Measurements from ENCODE around the gene ELMO2. TPM values are rescaled to one million over a fixed set of nuclear protein-coding genes. Genes with fewer than 3 reads are reported as not detected.

ELMO2 gene
- total RNA-seq, 6 donors from 2014 or later, result 36.4 to 103 (median 46.3) TPM

DNA sequence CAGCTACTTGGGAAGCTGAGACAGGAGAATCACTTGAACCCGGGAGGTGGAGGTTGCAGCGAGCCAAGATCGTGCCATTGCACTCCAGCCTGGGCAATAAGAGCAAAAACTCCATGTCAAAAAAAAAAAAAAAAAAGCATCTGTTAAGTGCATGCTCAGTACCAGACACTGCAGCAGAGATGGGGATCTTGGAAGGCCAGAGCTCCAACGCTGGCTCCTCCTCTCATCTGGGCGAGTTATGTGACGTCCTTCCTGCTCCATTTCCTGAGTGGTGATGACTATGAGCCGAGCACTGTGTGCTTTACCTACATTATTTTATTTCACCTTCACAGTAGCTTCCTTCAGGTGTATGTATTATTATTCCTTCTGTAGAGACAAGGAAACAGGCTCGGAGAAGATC, 59.6 kb downstream of the ELMO2 start:
- WGBS, 2 donors, result 71 to 78% methylated on average over 8 of the region's 8 CpGs
- Histone ChIP-seq H3K27ac (no peak overlapping the region), H3K4me3 (no peak overlapping the region), H3K9me3 (no peaks in the 10 kb centered on the region), H3K4me1 (peaks cover 7 to 14% (median 12%) of the 10 kb centered on the region in 4 donors), H3K27me3 (peaks cover 0 to 4% (median 0%) of the 10 kb centered on the region in 4 donors), H3K36me3 (peaks cover 0 to 49% (median 23%) of the 10 kb centered on the region in 4 donors)
- TF ChIP-seq, protein P1, sequence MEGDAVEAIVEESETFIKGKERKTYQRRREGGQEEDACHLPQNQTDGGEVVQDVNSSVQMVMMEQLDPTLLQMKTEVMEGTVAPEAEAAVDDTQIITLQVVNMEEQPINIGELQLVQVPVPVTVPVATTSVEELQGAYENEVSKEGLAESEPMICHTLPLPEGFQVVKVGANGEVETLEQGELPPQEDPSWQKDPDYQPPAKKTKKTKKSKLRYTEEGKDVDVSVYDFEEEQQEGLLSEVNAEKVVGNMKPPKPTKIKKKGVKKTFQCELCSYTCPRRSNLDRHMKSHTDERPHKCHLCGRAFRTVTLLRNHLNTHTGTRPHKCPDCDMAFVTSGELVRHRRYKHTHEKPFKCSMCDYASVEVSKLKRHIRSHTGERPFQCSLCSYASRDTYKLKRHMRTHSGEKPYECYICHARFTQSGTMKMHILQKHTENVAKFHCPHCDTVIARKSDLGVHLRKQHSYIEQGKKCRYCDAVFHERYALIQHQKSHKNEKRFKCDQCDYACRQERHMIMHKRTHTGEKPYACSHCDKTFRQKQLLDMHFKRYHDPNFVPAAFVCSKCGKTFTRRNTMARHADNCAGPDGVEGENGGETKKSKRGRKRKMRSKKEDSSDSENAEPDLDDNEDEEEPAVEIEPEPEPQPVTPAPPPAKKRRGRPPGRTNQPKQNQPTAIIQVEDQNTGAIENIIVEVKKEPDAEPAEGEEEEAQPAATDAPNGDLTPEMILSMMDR (IDR thresholded peaks at IDR 0.05), result no peak
- TF ChIP-seq POLR2A (IDR thresholded peaks at IDR 0.05), result no peak
- TF ChIP-seq POLR2AphosphoS5 (IDR thresholded peaks at IDR 0.05), result no peak
- no peak for TF ChIP-seq EP300 (IDR thresholded peaks at IDR 0.05)
- no peak for ATAC-seq (ENCODE audit: low FRiP score in 2 of 2)
- no peak for DNase-seq

DNA sequence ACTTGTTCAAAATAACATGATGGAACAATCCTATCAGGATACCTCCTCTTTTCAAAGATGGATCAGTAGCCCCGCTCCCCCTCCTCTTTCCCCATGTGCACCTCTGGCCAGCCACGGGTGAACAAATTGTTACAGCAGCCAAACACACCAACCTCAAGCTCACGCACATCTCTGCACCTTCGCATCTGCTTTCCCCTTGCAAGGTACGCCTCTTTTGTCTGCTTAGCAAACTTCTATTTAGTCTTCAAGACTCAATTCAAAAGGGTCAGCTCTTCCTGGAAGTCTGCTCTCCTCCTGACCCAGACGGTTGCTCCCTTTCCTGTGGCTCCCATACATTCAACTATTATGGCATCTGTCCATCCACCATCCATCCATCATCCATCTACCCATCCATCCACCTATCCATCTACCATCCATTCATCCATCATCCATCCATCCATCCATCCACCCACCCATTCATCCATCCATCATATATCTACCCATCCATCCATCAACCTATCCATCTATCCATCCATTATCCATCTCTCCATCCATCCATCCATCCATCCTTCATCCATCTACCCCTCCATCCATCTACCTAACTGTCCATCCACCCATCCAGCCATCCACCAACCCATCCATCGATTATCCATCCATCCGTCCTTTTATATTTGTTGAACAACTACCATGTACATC, 61.8 kb downstream of the ELMO2 start:
- Histone ChIP-seq H3K36me3 (peaks cover 0 to 28% (median 8%) of the 10 kb centered on the region in 4 donors), H3K4me3 (no peak overlapping the region), H3K4me1 (peaks cover 7 to 13% (median 11%) of the 10 kb centered on the region in 4 donors), H3K9me3 (no peaks in the 10 kb centered on the region), H3K27ac (no peak overlapping the region), H3K27me3 (peaks cover 0 to 15% (median 7%) of the 10 kb centered on the region in 4 donors)
- ATAC-seq (ENCODE audit: low FRiP score in 2 of 2) (no peak), DNase-seq (no peak)
- WGBS, 2 donors, result 58 to 64% methylated on average over 8 of the region's 8 CpGs
- TF ChIP-seq EP300 (IDR thresholded peaks at IDR 0.05), result no peak
- TF ChIP-seq, protein P1 (IDR thresholded peaks at IDR 0.05), result no peak
- TF ChIP-seq POLR2A (IDR thresholded peaks at IDR 0.05), result no peak
- no peak for TF ChIP-seq POLR2AphosphoS5 (IDR thresholded peaks at IDR 0.05)

DNA sequence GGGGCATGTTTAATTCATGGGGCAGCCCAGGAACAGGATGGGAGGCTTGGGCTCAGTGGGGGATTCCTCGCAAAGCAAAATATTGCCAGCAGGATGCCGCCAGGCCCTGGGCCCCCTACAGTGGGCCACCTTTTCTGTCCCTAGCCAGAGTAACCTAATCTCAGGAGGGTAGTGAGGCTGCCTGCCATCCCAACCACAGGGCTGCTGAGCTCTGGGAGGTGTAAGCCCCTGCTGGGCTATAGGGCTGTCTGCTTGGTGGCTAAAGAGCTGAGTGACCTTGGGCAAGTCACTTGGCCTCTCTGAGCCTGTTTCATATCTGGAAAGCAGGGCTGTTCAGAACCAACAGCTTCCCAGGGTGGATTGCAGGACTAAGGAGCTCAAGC, 62.4 kb downstream of the ELMO2 start:
- TF ChIP-seq POLR2AphosphoS5 (IDR thresholded peaks at IDR 0.05) (no peak), POLR2A (IDR thresholded peaks at IDR 0.05) (no peak)
- Histone ChIP-seq H3K4me1 (peaks cover 7 to 13% (median 11%) of the 10 kb centered on the region in 4 donors), H3K27ac (no peak overlapping the region), H3K9me3 (no peaks in the 10 kb centered on the region), H3K36me3 (peaks cover 0 to 21% (median 7%) of the 10 kb centered on the region in 4 donors), H3K4me3 (no peak overlapping the region), H3K27me3 (peaks cover 0 to 15% (median 7%) of the 10 kb centered on the region in 4 donors)
- ATAC-seq (ENCODE audit: low FRiP score in 2 of 2), result no peak
- 61 to 68% methylated on average over 2 of the region's 2 CpGs for WGBS, 2 donors
- no peak for DNase-seq

DNA sequence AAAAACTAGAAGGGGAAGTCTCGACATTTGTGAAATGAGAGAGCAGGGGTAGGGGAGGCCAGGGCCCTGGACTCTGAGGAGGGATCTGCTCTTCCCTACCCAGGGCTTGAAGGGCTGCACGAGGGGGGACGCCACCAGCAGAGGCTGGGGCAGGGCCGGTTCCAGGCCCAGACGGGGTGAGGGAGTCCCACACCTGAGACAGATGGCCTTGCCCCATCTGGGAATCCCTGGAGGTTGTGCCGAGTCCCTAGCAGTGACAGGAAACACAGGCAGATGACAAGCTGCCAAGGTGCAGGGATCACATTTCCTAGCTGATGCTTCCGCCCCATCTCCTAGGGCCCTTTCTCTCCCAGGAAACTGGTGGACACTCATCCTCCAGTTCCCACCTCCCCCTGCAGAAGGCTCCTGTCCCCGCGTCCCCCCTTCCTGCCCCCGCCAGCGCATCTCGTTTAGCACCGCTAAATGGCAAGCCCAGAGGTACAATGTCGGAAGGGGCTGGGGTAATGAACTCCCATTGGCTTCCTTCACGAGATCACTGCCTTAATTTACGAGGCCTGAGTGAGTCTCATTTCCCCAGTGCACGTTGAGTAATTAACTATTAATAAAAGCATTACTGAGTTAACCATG, 63.0 kb downstream of the ELMO2 start:
- Histone ChIP-seq H3K27ac (no peak overlapping the region), H3K4me3 (no peak overlapping the region), H3K36me3 (peaks cover 0 to 19% (median 7%) of the 10 kb centered on the region in 4 donors), H3K4me1 (peaks cover 7 to 13% (median 11%) of the 10 kb centered on the region in 4 donors), H3K9me3 (no peaks in the 10 kb centered on the region), H3K27me3 (peaks cover 0 to 15% (median 7%) of the 10 kb centered on the region in 4 donors)
- 8 to 14% methylated on average over 13 to 17 of the region's 17 CpGs for WGBS, 2 donors
- ATAC-seq (ENCODE audit: low FRiP score in 2 of 2) (peak in 1 of 2 donors; percentile 8), DNase-seq (peak in 1 of 2 donors; percentile 51)
- TF ChIP-seq POLR2A (IDR thresholded peaks at IDR 0.05) (no peak), POLR2AphosphoS5 (IDR thresholded peaks at IDR 0.05) (no peak), EP300 (IDR thresholded peaks at IDR 0.05) (no peak)
- TF ChIP-seq, protein P1 (IDR thresholded peaks at IDR 0.05), result no peak

Data from upper lobe of left lung (tissue), 6 donors.